ENCODE data around the gene GRK5.

GRCh38 chr10:119288574-119289001 is 81.2 kb downstream of the GRK5 start:
- TF ChIP-seq, protein P1, sequence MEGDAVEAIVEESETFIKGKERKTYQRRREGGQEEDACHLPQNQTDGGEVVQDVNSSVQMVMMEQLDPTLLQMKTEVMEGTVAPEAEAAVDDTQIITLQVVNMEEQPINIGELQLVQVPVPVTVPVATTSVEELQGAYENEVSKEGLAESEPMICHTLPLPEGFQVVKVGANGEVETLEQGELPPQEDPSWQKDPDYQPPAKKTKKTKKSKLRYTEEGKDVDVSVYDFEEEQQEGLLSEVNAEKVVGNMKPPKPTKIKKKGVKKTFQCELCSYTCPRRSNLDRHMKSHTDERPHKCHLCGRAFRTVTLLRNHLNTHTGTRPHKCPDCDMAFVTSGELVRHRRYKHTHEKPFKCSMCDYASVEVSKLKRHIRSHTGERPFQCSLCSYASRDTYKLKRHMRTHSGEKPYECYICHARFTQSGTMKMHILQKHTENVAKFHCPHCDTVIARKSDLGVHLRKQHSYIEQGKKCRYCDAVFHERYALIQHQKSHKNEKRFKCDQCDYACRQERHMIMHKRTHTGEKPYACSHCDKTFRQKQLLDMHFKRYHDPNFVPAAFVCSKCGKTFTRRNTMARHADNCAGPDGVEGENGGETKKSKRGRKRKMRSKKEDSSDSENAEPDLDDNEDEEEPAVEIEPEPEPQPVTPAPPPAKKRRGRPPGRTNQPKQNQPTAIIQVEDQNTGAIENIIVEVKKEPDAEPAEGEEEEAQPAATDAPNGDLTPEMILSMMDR (IDR thresholded peaks at IDR 0.05 in 4 of 5, conservative IDR thresholded peaks at IDR 0.05 in 1 of 5) = no peak
- TF ChIP-seq POLR2A (IDR thresholded peaks at IDR 0.05) = no peak
